HG03521 (cell line): ENCODE measurements around the gene GPLD1.
"Not testable (repeated sequence)": the region's sequence is repeated elsewhere in the genome, so short reads cannot be mapped to it uniquely, and the experiment has no call there.

Experiments
- ATAC-seq: cut with Tn5 transposase; IDR thresholded peaks from one replicate; pipeline ENCODE4 v1.9.1; 2021; ENCODE audit warnings: mild to moderate bottlenecking, moderate library complexity; ENCODE audit not compliant: unreplicated experiment

The GPLD1 gene

GRCh38 chr6:24489470-24489869, at the start of gene GPLD1:
GPLD1 (minus strand) TSS chr6:24489578; CDS start chr6:24489511, 67 bp downstream.
- no peak for ATAC-seq

GRCh38 chr6:24537771-24538385, 48.5 kb upstream of the GPLD1 start:
- ATAC-seq: no peak

- ATAC-seq: no peak
Measured at GRCh38 chr6:24537082-24537699, 47.8 kb upstream of the GPLD1 start.

GRCh38 chr6:24536466-24536865, 47.1 kb upstream of the GPLD1 start:
- ATAC-seq: no peak

GRCh38 chr6:24535210-24535609, 45.8 kb upstream of the GPLD1 start:
- ATAC-seq: no peak

- ATAC-seq: no peak
Measured at GRCh38 chr6:24534329-24534728, 45.0 kb upstream of the GPLD1 start.

GRCh38 chr6:24529985-24530384, 40.6 kb upstream of the GPLD1 start:
- no peak for ATAC-seq

- ATAC-seq: no peak
Measured at GRCh38 chr6:24524805-24525204, 35.4 kb upstream of the GPLD1 start.

GRCh38 chr6:24524329-24524728, 35.0 kb upstream of the GPLD1 start:
- ATAC-seq: no peak

- ATAC-seq: peak; percentile 31
Measured at GRCh38 chr6:24522228-24523176, 33.1 kb upstream of the GPLD1 start.

GRCh38 chr6:24520929-24521546, 31.7 kb upstream of the GPLD1 start:
- peak; percentile 44 for ATAC-seq

GRCh38 chr6:24517659-24518543, 28.5 kb upstream of the GPLD1 start:
- peak; percentile 48 for ATAC-seq

GRCh38 chr6:24513602-24514001, 24.2 kb upstream of the GPLD1 start:
- peak; percentile 57 for ATAC-seq

- not testable (repeated sequence) for ATAC-seq
Measured at GRCh38 chr6:24511976-24512375, 22.6 kb upstream of the GPLD1 start.

GRCh38 chr6:24506814-24507520, 17.6 kb upstream of the GPLD1 start:
- no peak for ATAC-seq

- no peak for ATAC-seq
Measured at GRCh38 chr6:24504649-24505586, 15.5 kb upstream of the GPLD1 start.

- ATAC-seq: no peak
Measured at GRCh38 chr6:24504287-24504648, 14.9 kb upstream of the GPLD1 start.

- no peak for ATAC-seq
Measured at GRCh38 chr6:24501914-24502313, 12.5 kb upstream of the GPLD1 start.

GRCh38 chr6:24501374-24501773, 12.0 kb upstream of the GPLD1 start:
- ATAC-seq: no peak
